ENCODE results near the gene EXOC6B.
"Not testable (repeated sequence)": the region's sequence is repeated elsewhere in the genome, so short reads cannot be mapped to it uniquely, and the experiment has no call there.

Gene EXOC6B

GRCh38 chr2:72576861-72577260, 249.0 kb downstream of the EXOC6B start:
- H3K4me3 ChIP-seq (ENCODE audit: low read length): no peak overlapping the region
- TF ChIP-seq ZNF274 (IDR thresholded peaks at IDR 0.05; ENCODE audit: low read depth, low read length): no peak

- no peak overlapping the region for H3K4me3 ChIP-seq (ENCODE audit: low read length)
- TF ChIP-seq ZNF274 (IDR thresholded peaks at IDR 0.05; ENCODE audit: low read depth, low read length): no peak
These were observed 249.4 kb downstream of the EXOC6B start for GRCh38 chr2:72576459-72576858.

GRCh38 chr2:72574886-72575285, 250.9 kb downstream of the EXOC6B start:
- TF ChIP-seq ZNF274 (IDR thresholded peaks at IDR 0.05; ENCODE audit: low read depth, low read length): no peak
- H3K4me3 ChIP-seq (ENCODE audit: low read length): no peak overlapping the region

- H3K4me3 ChIP-seq (ENCODE audit: low read length): no peak overlapping the region
- TF ChIP-seq ZNF274 (IDR thresholded peaks at IDR 0.05; ENCODE audit: low read depth, low read length): no peak
These were observed 252.6 kb downstream of the EXOC6B start for GRCh38 chr2:72573232-72573631.

GRCh38 chr2:72572501-72572900, 253.3 kb downstream of the EXOC6B start:
- no peak overlapping the region for H3K4me3 ChIP-seq (ENCODE audit: low read length)

GRCh38 chr2:72570413-72570812, 255.4 kb downstream of the EXOC6B start:
- no peak for TF ChIP-seq ZNF274 (IDR thresholded peaks at IDR 0.05; ENCODE audit: low read depth, low read length)

More at GRCh38 chr2:72572501-72572900, 253.3 kb downstream of the EXOC6B start:
- TF ChIP-seq ZNF274 (IDR thresholded peaks at IDR 0.05; ENCODE audit: low read depth, low read length): no peak

GRCh38 chr2:72562451-72563153, 263.2 kb downstream of the EXOC6B start:
- TF ChIP-seq ZNF274 (IDR thresholded peaks at IDR 0.05; ENCODE audit: low read depth, low read length): no peak
- H3K4me3 ChIP-seq (ENCODE audit: low read length): no peak overlapping the region

More at GRCh38 chr2:72570413-72570812, 255.4 kb downstream of the EXOC6B start:
- no peak overlapping the region for H3K4me3 ChIP-seq (ENCODE audit: low read length)

GRCh38 chr2:72561621-72562318, 264.1 kb downstream of the EXOC6B start:
- no peak overlapping the region for H3K4me3 ChIP-seq (ENCODE audit: low read length)
- TF ChIP-seq ZNF274 (IDR thresholded peaks at IDR 0.05; ENCODE audit: low read depth, low read length): no peak

GRCh38 chr2:72555943-72556342, 269.9 kb downstream of the EXOC6B start:
- no peak overlapping the region for H3K4me3 ChIP-seq (ENCODE audit: low read length)
- no peak for TF ChIP-seq ZNF274 (IDR thresholded peaks at IDR 0.05; ENCODE audit: low read depth, low read length)

GRCh38 chr2:72555363-72555762, 270.5 kb downstream of the EXOC6B start:
- not testable (repeated sequence) for H3K4me3 ChIP-seq (ENCODE audit: low read length)

GRCh38 chr2:72554910-72555309, 270.9 kb downstream of the EXOC6B start:
- not testable (repeated sequence) for H3K4me3 ChIP-seq (ENCODE audit: low read length)

GRCh38 chr2:72554381-72554780, 271.5 kb downstream of the EXOC6B start:
- H3K4me3 ChIP-seq (ENCODE audit: low read length): no peak overlapping the region
- TF ChIP-seq ZNF274 (IDR thresholded peaks at IDR 0.05; ENCODE audit: low read depth, low read length): no peak

GRCh38 chr2:72548081-72548764, 277.6 kb downstream of the EXOC6B start:
- TF ChIP-seq ZNF274 (IDR thresholded peaks at IDR 0.05; ENCODE audit: low read depth, low read length): no peak
- H3K4me3 ChIP-seq (ENCODE audit: low read length): no peak overlapping the region

- TF ChIP-seq ZNF274 (IDR thresholded peaks at IDR 0.05; ENCODE audit: low read depth, low read length): no peak
These were observed 280.0 kb downstream of the EXOC6B start for GRCh38 chr2:72545790-72546189.

GRCh38 chr2:72544554-72544953, 281.3 kb downstream of the EXOC6B start:
- H3K4me3 ChIP-seq (ENCODE audit: low read length): no peak overlapping the region
- TF ChIP-seq ZNF274 (IDR thresholded peaks at IDR 0.05; ENCODE audit: low read depth, low read length): no peak

More at GRCh38 chr2:72545790-72546189, 280.0 kb downstream of the EXOC6B start:
- no peak overlapping the region for H3K4me3 ChIP-seq (ENCODE audit: low read length)
